GM19099 (cell line): ENCODE results near the gene STAT4.

Source experiments
- POLR2A ChIP-seq: IDR thresholded peaks from 3 replicates; pipeline ENCODE4 v1.6.1; 2011; ENCODE audit warnings: low read depth; ENCODE audit not compliant: insufficient read length; ENCODE audit errors: extremely low read depth

STAT4 gene

DNA sequence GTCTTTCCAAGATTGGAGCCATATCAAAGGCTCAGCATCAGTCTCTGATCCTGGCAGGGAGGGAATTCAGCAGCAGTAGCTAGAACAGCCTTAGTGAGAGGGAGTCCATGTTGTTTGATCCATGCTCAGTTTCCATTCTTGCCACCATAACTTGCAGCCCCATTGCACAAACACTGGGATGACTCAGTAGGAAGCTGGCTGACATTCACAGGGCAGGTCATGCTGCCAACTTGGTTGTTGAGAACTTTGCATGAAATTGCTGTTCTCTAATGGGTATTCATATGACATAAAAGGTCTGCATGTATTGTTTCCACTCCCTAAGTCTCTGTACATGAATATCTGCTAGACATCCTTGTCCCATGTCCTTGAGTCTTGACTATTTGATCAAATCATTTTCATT lies 29.9 kb upstream of the STAT4 start:
- no peak for TF ChIP-seq POLR2A

- TF ChIP-seq POLR2A: no peak
Measured at GRCh38 chr2:191180276-191180675, 29.5 kb upstream of the STAT4 start.

DNA sequence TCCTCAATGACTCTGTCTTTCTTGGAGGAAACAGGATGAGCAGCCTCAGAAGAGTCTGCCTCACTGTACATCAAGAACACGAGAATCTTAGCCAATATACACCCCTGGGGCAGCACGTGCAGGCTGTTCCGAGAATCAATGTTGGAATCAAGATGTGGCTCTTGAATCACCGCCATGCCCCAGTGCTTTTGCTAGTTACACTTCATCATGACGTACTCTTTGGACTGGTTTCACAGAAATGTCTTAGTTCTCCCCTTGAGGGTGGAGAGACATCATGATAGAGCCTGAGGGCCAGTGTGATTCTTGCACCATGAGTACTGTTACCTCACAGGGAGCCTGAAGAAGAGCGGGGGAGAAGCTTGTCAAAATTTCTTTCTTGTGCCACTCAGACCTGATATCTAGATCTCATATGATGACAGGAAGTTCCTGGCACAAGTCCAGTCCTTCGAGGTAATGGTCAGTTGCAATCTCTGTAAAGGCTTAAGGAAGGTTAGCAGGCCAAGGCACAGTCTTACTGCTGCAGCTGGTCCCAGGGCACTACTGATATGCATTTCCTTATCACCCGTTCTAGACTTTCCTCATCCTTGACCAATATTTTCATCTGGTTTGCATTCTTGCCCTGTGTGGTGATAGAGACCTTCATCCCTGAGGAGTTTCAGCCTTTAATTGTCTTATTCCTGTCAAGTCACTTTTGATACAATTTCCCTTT lies 28.2 kb upstream of the STAT4 start:
- TF ChIP-seq POLR2A: no peak

DNA sequence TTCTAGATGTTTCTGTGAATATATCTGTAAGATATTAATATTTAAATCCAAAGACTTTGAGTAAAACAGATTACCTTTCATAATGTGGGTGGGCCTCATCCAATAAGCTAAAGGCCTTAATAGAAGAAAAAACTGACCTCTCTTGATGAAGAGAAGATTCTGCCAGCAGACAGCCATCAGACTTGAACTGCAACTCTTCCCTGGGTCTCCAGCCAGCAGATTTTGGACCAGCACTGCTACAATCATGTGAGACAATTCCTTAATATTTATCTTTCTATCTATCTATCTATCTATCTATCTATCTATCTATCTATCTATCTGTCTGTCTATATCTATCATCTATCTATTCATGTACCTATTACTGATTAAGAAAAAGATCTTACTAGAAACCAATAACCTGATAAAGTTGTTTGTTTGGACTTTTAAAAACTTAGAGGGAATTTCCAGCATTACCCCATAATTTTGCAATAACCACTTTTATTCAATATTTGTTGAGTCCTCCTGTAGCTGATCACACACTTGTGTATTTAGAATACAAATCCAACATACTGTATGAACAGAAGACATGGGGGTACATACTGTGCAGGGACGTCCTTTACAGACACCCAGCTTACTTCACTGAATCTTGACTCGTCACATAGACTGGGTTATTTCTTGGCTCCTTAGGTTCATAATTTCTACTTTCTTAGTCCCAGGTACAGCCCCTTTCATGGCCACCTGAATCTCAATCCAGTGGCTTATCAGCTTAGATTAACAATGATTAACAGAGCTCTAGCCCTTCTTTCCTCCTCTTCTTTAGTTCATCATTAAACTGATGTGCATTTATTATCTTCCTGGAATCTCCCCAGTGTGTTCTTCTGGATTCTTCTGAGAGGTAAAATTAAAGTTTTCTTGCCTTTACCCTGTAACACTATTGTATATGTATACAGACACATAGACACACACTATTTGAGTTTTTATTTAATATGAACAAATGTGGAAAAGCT lies 27.2 kb upstream of the STAT4 start:
- no peak for TF ChIP-seq POLR2A

DNA sequence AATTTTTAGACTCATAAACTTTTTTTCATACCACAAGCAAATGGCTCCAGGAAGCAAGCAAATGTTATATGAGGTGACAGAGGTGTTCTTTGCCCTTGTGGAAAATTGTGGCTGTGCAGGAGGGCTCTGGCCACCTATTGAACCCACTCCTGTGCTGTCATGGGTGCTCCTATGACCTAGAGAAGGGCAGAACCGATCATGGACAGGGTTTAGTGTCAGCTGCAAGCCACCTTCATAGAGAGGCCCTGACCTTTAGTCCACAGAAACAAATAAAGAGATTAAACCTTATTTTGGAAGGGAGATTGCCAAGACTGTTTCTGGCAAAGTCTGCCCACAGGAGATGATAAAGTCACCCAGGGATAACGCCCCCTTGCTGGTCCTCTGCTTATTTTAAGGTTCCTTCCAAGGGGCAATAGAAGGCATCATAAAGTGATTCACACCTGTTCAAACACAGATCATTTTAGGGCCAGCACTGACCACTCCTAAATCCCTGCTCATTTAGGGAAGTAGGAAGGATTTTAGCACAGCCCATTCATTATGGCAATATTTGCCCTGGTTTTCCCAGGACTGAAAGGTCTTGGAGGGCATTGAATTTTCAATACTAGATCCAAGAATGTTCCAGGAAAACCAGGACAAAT lies 26.1 kb upstream of the STAT4 start:
- no peak for TF ChIP-seq POLR2A

DNA sequence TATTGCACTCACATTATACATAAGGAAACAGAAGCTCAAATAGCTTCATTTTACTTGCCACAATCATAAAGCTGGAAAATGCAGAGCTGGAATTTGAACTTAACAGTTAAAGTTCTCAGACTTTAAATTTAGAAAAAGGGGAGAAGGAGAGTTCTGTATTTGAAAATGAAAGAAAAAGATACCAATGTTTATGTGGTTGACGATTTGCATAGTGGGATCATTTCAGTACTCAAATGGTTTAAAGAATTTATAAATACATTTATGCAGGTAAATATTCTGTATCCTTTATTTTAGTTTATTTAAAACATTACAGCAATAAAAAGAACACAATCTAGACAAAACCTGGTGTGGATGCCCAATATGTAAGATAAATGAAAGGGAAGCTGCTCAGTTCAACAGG lies 25.5 kb upstream of the STAT4 start:
- TF ChIP-seq POLR2A: no peak

DNA sequence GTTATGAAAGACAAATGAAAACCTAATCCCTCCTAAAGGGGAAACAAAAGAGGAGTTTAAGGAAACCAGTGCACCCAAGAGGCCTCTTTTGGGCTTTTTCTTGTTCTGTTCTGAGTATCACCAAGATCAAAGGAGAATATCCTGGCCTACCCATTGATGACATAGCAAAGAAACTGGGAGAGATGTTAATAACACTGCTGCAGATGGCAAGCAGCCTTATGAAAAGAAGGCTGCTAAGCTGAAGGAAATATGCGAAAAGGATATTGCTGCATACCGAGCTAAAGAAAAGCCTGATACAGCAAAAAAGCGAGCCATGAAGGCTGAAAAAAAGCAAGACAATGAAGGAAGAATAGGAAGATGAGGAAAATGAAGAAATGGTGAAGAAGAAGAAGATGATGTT lies 23.6 kb upstream of the STAT4 start:
- no peak for TF ChIP-seq POLR2A

DNA sequence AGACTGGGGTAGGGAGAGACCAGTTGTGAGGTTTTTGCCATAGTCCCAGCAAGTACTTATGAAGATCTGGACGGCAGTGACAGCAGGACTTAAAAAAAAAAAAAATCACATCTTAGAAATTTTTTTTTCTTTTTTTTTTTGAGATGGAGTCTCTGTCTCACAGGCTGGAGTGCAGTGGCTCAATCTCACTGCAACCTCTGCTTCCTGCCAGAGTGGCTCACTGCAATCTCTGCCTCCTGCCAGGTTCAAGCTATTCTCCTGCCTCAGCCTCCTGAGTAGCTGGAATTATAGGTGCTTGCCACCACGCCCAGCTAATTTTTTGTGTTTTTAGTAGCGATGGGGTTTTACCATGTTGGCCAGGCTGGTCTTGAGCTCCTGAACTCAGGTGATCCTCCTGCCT lies 22.4 kb upstream of the STAT4 start:
- TF ChIP-seq POLR2A: no peak

- TF ChIP-seq POLR2A: no peak
Measured at GRCh38 chr2:191171708-191172355, 21.0 kb upstream of the STAT4 start.

GRCh38 chr2:191171286-191171685 lies 20.5 kb upstream of the STAT4 start:
- TF ChIP-seq POLR2A: no peak

DNA sequence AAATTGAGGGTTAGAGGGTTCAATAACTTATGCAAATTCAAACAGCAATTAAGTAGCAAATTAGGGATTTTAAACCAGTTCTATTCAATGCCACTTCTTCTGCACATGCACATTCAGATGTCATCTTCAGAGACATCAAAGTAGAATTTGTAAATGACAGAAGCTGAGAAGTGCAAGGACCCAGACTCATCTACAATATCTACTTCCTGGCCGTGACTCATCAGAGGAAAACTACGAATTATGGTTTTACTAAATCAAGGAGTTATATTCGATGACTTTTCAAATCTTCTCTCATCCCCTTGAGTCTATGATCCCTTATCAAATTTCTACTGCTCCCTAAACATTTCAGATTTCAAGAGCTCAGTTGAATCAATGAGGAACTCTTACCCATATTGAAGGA lies 20.0 kb upstream of the STAT4 start:
- no peak for TF ChIP-seq POLR2A

DNA sequence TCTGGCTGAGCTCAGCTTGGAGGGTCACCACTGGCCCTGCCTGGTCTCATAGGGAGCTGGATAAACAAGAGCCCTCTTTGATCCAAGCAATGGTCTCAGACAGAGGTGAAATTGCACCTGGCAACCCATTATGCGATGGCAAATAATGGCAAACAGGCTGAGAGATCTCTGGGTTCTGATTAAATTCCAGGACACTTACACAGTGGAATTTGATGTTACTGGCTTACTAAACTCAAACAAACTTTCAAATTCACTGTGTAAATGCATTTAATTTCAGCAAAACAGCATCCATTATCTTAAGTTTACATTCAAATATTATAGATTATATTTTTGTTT lies 19.5 kb upstream of the STAT4 start:
- TF ChIP-seq POLR2A: no peak

- TF ChIP-seq POLR2A: no peak
Measured at GRCh38 chr2:191169456-191170300, 18.9 kb upstream of the STAT4 start.

DNA sequence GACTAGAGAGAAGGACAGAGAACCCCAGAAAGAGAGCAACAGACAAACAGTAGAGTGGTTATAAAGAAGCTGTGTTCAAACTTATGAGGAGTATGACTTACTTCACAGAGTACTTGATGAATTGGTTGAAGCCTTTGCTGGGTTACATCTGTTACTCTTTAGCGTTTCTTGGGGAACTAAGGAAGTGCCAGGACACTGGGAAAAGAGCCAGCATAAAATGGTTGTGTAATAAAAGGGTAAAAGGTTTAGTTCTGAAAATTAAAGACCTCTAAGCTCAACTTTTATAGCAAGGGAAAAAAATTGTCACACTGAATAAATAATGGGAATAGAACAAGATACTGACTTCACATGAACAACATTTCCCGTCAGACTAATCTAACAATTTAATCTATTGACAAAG lies 17.0 kb upstream of the STAT4 start:
- TF ChIP-seq POLR2A: no peak

GRCh38 chr2:191166756-191167445 lies 16.1 kb upstream of the STAT4 start:
- no peak for TF ChIP-seq POLR2A
